Measurements from ENCODE around the gene MPST. TPM values are rescaled to one million over a fixed set of nuclear protein-coding genes. Genes with fewer than 3 reads are reported as not detected.

The MPST gene
- total and polyA plus RNA-seq, 8 donors: 46.4 to 161 (median 51.6) TPM

GRCh38 chr22:37051391-37052385 is 32.1 kb downstream of the MPST start, which contains the start of gene KCTD17:
Gene KCTD17 (plus strand): TSS chr22:37051742. CDS start chr22:37051761, 19 bp downstream.
- H3K9me3 ChIP-seq: no peaks in the 10 kb centered on the region
- no peaks in the 10 kb centered on the region for H3K4me1 ChIP-seq
- FAIRE-seq: no peak
- ATAC-seq: peak; percentile 85 to 94 (median 90)
- DNase-seq: peak in 4 of 6 donors; percentile 38 to 83 (median 58)
- no peaks in the 10 kb centered on the region for H3K27me3 ChIP-seq
- no peak for TF ChIP-seq CTCF (IDR thresholded peaks at IDR 0.05)
- 7 to 11% methylated on average over 66 to 89 of the region's 89 CpGs for WGBS, 2 donors
- H3K36me3 ChIP-seq: no peaks in the 10 kb centered on the region
- H3K4me3 ChIP-seq: peak within 1 kb of the TSS in 3 of 4 donors; percentile 23 to 55 (median 43)
- H3K27ac ChIP-seq: no peak within 1 kb of the TSS
- intact Hi-C loops (cut with DNase I): no loop called here

- intact Hi-C loops (cut with DNase I): no loop called here
- no peak for ATAC-seq
- H3K36me3 ChIP-seq: no peaks in the 10 kb centered on the region
Observed at GRCh38 chr22:37052386-37053309, 33.1 kb downstream of the MPST start.

GRCh38 chr22:37053310-37054055 is 33.9 kb downstream of the MPST start:
- Histone ChIP-seq H3K27ac (no peak overlapping the region), H3K27me3 (no peaks in the 10 kb centered on the region), H3K4me1 (no peaks in the 10 kb centered on the region), H3K4me3 (no peak overlapping the region), H3K36me3 (no peaks in the 10 kb centered on the region), H3K9me3 (no peaks in the 10 kb centered on the region)
- intact Hi-C loops (cut with DNase I): no loop called here
- DNase-seq (no peak), ATAC-seq (no peak), FAIRE-seq (no peak)
- 87 to 89% methylated on average over 16 of the region's 16 CpGs for WGBS, 2 donors
- TF ChIP-seq CTCF (IDR thresholded peaks at IDR 0.05): no peak

More at GRCh38 chr22:37052386-37053309, 33.1 kb downstream of the MPST start:
- H3K4me1 ChIP-seq: no peaks in the 10 kb centered on the region
- peak overlapping the region in 2 of 4 donors; percentile 43 to 55 for H3K4me3 ChIP-seq
- 83 to 91% methylated on average over 25 of the region's 25 CpGs for WGBS, 2 donors
- H3K9me3 ChIP-seq: no peaks in the 10 kb centered on the region
- no peak overlapping the region for H3K27ac ChIP-seq
- no peak for FAIRE-seq
- TF ChIP-seq CTCF (IDR thresholded peaks at IDR 0.05): no peak
- H3K27me3 ChIP-seq: no peaks in the 10 kb centered on the region
- no peak for DNase-seq

GRCh38 chr22:37054056-37054395 is 34.5 kb downstream of the MPST start:
- FAIRE-seq (no peak), DNase-seq (no peak), ATAC-seq (no peak)
- Histone ChIP-seq H3K27ac (no peak overlapping the region), H3K4me1 (no peaks in the 10 kb centered on the region), H3K36me3 (no peaks in the 10 kb centered on the region), H3K9me3 (no peaks in the 10 kb centered on the region), H3K27me3 (no peaks in the 10 kb centered on the region), H3K4me3 (no peak overlapping the region)
- intact Hi-C loops (cut with DNase I): no loop called here
- TF ChIP-seq CTCF (IDR thresholded peaks at IDR 0.05): no peak
- WGBS, 2 donors: 52 to 58% methylated on average over 8 of the region's 8 CpGs

Measured in pancreas (tissue), 10 donors.